ENCODE measurements around the gene MYO15A.

DNA sequence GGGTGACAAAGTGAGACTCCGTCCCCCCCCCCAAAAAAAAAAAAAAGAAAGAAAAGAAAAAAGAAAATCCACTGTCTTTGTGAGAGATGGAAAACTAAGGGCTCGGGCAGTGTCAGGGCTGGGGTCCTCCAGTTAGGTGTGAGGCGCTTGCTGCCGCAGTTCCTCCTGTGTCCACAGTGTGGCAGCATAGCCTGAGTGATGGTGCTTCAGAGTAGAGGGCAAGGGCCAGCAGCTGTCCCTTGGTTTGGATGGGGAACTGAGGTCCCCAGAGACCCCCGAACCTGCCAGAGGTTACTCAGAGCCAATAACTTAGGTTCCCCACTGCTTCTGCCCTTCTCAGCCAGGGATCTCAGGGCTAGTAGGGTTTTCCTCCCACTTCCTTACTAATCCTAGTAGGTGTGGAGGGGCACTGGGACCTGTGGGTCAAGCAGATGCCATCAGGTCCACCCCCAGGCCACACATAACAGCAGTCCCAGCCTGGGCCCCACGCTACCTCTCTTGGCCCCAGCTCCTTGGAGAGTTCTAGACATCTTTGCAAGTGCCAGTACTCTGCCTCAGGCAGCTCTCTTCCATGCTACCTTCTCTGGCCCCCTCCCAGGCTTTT, 109.0 kb downstream of the MYO15A start:
- TF ChIP-seq, protein P1, sequence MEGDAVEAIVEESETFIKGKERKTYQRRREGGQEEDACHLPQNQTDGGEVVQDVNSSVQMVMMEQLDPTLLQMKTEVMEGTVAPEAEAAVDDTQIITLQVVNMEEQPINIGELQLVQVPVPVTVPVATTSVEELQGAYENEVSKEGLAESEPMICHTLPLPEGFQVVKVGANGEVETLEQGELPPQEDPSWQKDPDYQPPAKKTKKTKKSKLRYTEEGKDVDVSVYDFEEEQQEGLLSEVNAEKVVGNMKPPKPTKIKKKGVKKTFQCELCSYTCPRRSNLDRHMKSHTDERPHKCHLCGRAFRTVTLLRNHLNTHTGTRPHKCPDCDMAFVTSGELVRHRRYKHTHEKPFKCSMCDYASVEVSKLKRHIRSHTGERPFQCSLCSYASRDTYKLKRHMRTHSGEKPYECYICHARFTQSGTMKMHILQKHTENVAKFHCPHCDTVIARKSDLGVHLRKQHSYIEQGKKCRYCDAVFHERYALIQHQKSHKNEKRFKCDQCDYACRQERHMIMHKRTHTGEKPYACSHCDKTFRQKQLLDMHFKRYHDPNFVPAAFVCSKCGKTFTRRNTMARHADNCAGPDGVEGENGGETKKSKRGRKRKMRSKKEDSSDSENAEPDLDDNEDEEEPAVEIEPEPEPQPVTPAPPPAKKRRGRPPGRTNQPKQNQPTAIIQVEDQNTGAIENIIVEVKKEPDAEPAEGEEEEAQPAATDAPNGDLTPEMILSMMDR (tag by site-specific recombination; IDR thresholded peaks at IDR 0.05), result peak; percentile 72
- TF ChIP-seq ZNF488 (tag by site-specific recombination; IDR thresholded peaks at IDR 0.05) (no peak), RBAK (tag by site-specific recombination; IDR thresholded peaks at IDR 0.05) (no peak), ZNF529 (tag by site-specific recombination; IDR thresholded peaks at IDR 0.05; ENCODE audit: insufficient replicate concordance) (no peak), ZNF18 (tag by site-specific recombination; IDR thresholded peaks at IDR 0.05) (no peak), ZNF510 (tag by site-specific recombination; IDR thresholded peaks at IDR 0.05; ENCODE audit: insufficient replicate concordance) (no peak), ZNF23 (tag by site-specific recombination; IDR thresholded peaks at IDR 0.05; ENCODE audit: borderline replicate concordance) (no peak)
- TF ChIP-seq, protein P2, sequence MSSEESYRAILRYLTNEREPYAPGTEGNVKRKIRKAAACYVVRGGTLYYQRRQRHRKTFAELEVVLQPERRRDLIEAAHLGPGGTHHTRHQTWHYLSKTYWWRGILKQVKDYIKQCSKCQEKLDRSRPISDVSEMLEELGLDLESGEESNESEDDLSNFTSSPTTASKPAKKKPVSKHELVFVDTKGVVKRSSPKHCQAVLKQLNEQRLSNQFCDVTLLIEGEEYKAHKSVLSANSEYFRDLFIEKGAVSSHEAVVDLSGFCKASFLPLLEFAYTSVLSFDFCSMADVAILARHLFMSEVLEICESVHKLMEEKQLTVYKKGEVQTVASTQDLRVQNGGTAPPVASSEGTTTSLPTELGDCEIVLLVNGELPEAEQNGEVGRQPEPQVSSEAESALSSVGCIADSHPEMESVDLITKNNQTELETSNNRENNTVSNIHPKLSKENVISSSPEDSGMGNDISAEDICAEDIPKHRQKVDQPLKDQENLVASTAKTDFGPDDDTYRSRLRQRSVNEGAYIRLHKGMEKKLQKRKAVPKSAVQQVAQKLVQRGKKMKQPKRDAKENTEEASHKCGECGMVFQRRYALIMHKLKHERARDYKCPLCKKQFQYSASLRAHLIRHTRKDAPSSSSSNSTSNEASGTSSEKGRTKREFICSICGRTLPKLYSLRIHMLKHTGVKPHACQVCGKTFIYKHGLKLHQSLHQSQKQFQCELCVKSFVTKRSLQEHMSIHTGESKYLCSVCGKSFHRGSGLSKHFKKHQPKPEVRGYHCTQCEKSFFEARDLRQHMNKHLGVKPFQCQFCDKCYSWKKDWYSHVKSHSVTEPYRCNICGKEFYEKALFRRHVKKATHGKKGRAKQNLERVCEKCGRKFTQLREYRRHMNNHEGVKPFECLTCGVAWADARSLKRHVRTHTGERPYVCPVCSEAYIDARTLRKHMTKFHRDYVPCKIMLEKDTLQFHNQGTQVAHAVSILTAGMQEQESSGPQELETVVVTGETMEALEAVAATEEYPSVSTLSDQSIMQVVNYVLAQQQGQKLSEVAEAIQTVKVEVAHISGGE (tag by site-specific recombination; conservative IDR thresholded peaks at IDR 0.05; ENCODE audit: low read depth), result no peak

All from HEK293 (cell line).